Kidney epithelial cell (primary cell): ENCODE data around the gene YIPF6. TPM values are rescaled to one million over a fixed set of nuclear protein-coding genes. Genes with fewer than 3 reads are reported as not detected.
"Not testable (repeated sequence)": the region's sequence is repeated elsewhere in the genome, so short reads cannot be mapped to it uniquely, and the experiment has no call there.

Source experiments
- DNase-seq: peaks from one replicate; pipeline ENCODE4 v3.0.0-alpha.2; 2010; ENCODE audit warnings: low read depth
- H3K27me3 ChIP-seq: 2 replicates; pipeline ENCODE4 v1.6.0; 2011; ENCODE audit warnings: low read length; ENCODE audit not compliant: control insufficient read depth, insufficient read depth
- H3K36me3 ChIP-seq: 2 replicates; pipeline ENCODE4 v1.5.1; 2011; ENCODE audit warnings: low read length; ENCODE audit not compliant: control insufficient read depth, insufficient read depth
- H3K4me3 ChIP-seq: 2 replicates; pipeline ENCODE4 v1.5.1; 2011; ENCODE audit warnings: low read depth, mild to moderate bottlenecking, control low read depth, low read length
- total RNA-seq: library from RNA; depleted of rRNA; stranded (reverse); fragments of >200 nt; gene quantifications from 2 replicates; pipeline ENCODE4 v1.2.3, GENCODE V29; 2015
- TF ChIP-seq, protein P1 (sequence below): IDR thresholded peaks from 2 replicates; pipeline ENCODE4 v1.5.1; 2011; ENCODE audit warnings: mild to moderate bottlenecking, moderate library complexity, low read length, control low read depth, inconsistent platforms; ENCODE audit not compliant: insufficient read depth, poor library complexity, severe bottlenecking

The YIPF6 gene
- total RNA-seq, 1 donor from 2014 or later, result 25.5 TPM

DNA sequence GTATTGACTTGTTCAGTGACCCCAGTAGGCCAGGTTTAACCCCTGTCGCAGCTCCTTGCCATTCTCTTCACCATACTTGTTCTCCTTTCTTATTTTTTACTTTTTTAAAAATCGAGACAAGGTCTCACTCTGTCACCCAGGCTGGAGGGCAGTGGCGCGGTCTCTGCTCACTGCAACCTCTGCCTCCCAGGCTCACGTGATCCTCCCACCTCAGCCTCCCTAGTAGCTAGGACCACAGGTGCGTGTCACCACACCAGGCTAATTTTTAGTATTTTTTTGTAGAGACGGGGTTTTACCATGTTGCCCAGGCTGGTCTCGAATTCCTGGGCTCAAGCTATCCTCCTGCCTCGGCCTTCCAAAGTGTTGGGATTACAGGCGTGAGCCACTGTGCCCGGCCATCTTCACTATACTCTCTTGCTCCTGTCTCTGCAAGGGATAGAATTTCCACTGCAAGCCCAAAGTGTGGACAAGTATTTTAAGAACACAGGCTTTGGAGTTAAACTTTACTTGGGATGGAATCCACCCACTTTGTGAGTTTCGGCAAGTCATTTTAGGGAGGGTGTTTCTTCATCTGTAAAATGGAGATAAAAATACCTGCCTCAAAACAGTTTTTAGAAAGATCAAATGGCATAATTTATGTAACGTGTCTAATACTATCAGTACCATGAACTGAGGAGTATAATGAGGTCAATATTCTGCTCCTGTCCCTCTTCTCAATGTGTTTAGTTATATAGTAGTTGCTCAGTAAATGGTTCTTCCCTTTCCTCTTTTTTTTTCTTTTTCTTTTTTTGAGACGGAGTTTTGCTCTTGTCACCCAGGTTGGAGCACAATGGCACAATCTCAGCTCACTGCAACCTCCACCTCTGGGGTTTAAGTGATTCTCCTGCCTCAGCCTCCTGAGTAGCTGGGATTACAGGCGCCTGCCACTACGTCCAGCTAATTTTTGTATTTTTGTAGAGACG lies 973 bp downstream of the YIPF6 start:
- peak overlapping the region; percentile 57 for H3K4me3 ChIP-seq
- H3K27me3 ChIP-seq, result no peaks in the 10 kb centered on the region
- no peak for DNase-seq
- TF ChIP-seq, protein P1, sequence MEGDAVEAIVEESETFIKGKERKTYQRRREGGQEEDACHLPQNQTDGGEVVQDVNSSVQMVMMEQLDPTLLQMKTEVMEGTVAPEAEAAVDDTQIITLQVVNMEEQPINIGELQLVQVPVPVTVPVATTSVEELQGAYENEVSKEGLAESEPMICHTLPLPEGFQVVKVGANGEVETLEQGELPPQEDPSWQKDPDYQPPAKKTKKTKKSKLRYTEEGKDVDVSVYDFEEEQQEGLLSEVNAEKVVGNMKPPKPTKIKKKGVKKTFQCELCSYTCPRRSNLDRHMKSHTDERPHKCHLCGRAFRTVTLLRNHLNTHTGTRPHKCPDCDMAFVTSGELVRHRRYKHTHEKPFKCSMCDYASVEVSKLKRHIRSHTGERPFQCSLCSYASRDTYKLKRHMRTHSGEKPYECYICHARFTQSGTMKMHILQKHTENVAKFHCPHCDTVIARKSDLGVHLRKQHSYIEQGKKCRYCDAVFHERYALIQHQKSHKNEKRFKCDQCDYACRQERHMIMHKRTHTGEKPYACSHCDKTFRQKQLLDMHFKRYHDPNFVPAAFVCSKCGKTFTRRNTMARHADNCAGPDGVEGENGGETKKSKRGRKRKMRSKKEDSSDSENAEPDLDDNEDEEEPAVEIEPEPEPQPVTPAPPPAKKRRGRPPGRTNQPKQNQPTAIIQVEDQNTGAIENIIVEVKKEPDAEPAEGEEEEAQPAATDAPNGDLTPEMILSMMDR, result no peak
- no peaks in the 10 kb centered on the region for H3K36me3 ChIP-seq

DNA sequence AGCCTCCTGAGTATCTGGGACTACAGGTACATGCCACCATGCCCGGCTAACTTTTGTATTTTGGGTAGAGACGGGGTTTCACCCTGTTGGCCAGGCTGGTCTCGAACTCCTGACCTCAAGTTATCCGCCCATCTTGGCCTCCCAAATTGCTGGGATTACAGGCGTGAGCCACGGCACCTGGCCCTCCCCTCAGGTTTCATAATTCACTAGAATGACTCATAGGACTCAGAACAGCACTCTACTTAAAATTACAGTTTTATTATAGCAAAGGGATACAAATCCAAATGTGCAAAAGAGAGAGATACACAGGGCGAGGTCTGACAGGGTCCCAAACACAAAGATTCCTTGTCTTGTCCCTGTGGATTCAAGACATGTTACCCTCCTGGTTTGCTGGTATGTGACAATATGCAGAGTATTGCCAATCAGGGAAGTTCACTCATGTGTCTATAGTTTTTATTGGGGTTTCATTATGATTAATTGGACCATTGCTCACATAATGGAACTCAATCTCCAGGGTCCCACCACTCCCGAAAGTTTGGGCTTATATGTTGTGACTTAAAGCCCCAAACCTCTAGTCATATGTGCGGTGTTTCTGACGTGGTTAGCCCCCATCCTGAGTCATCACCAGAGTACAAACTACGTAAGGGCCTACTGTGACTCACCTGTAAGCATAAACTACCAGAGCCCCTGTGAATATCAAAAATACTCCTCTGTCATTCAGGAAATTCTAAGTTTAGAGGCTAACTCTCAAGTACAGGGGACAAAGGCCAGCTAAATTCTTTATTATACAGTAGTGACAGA lies 5.2 kb downstream of the YIPF6 start:
- TF ChIP-seq, protein P1, result no peak
- Histone ChIP-seq H3K36me3 (no peaks in the 10 kb centered on the region), H3K27me3 (no peaks in the 10 kb centered on the region), H3K4me3 (no peak overlapping the region)
- peak; percentile 29 for DNase-seq

DNA sequence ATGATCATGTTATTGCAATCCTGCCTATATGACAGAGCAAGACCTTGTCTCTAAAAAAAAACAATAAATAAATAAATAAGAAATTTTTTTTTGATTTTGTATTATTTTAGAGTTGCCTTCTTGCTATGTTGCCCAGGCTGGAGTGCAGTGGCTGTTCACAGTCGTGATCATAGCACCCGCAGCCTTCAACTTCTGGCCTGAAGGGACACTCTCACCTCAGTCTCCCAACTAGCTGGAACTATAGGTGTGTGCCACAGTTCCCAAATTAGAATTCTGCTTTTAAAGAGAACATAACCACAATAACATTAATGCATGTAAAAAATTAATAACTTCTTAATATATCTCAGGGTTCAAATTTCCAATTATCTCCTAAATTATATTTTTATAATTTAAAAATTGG lies 7.8 kb downstream of the YIPF6 start:
- Histone ChIP-seq H3K4me3 (no peak overlapping the region), H3K36me3 (no peaks in the 10 kb centered on the region), H3K27me3 (no peaks in the 10 kb centered on the region)
- TF ChIP-seq, protein P1, result no peak
- DNase-seq, result no peak

DNA sequence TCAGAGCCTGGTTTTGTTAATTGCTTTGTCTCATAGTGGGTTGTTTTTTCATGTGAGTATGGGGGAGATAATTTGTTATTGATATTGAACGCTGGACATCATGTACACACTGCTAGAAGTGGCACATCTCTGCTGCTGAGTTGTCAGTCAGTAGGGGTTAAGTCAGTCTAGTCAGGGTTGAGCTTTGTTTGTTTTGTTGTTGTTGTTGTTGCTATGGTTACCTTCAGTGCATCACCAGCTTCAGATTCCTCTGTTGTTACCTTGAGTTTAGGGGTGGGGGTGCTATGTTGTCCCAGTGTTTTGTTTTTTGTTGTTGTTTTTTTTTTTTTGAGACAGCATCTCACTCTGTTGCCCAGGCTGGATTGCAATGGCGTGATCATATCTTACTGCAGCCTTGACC lies 9.9 kb downstream of the YIPF6 start:
- H3K27me3 ChIP-seq, result no peaks in the 10 kb centered on the region
- H3K36me3 ChIP-seq, result no peaks in the 10 kb centered on the region
- H3K4me3 ChIP-seq, result no peak overlapping the region
- no peak for DNase-seq
- TF ChIP-seq, protein P1, result no peak

DNA sequence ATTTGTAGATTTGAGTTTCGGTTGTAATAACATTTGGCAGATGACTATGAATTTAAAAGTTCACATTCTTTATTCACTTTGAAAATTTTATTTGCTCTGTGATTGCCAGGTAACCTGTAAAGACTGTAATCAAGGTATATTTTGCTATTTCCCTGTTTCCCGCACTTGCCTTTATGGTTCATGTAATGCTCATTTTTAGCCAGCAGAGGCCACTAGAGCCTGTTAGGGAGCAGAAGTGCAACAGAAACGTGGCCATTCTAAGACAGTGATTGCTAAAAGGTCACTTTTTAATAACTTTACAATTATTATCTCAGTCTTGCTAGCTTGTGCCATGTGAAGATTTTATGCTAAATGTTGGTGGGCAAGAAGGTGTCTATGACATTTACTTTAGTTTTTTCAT lies 12.4 kb downstream of the YIPF6 start:
- DNase-seq, result no peak
- no peaks in the 10 kb centered on the region for H3K27me3 ChIP-seq
- no peak overlapping the region for H3K4me3 ChIP-seq
- H3K36me3 ChIP-seq, result no peaks in the 10 kb centered on the region
- TF ChIP-seq, protein P1, result peak; percentile 74

DNA sequence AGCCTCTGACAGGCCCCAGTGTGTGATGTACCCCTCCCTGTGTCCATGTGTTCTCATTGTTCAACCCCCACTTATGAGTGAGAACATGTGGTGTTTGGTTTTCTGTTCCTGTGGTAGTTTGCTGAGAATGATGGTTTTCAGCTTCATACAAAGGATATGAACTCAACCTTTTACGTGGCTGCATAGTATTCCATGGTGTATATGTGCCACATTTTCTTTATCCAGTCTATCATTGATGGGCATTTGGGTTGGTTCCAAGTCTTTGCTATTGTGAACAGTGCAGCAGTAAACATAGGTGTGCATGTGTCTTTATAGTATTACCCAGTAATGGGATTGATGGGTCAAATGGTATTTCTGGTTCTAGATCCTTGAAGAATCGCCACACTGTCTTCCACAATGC lies 25.8 kb downstream of the YIPF6 start:
- not testable (repeated sequence) for H3K4me3 ChIP-seq

More for the DNA sequence above, 25.8 kb downstream of the YIPF6 start:
- DNase-seq, H3K36me3 ChIP-seq, H3K27me3 ChIP-seq: not testable (repeated sequence)
